GM12874 (cell line): Measurements from ENCODE around the gene GAST.
A peak's percentile ranks its signal among the peaks of the same experiment; 100 is the strongest.

Experiments
- TF ChIP-seq, protein P1 (sequence below): IDR thresholded peaks from 2 replicates; pipeline ENCODE4 v1.5.1; 2011; ENCODE audit warnings: low read depth, mild to moderate bottlenecking, control low read depth, low read length, moderate library complexity; ENCODE audit not compliant: insufficient read depth

Gene GAST

DNA sequence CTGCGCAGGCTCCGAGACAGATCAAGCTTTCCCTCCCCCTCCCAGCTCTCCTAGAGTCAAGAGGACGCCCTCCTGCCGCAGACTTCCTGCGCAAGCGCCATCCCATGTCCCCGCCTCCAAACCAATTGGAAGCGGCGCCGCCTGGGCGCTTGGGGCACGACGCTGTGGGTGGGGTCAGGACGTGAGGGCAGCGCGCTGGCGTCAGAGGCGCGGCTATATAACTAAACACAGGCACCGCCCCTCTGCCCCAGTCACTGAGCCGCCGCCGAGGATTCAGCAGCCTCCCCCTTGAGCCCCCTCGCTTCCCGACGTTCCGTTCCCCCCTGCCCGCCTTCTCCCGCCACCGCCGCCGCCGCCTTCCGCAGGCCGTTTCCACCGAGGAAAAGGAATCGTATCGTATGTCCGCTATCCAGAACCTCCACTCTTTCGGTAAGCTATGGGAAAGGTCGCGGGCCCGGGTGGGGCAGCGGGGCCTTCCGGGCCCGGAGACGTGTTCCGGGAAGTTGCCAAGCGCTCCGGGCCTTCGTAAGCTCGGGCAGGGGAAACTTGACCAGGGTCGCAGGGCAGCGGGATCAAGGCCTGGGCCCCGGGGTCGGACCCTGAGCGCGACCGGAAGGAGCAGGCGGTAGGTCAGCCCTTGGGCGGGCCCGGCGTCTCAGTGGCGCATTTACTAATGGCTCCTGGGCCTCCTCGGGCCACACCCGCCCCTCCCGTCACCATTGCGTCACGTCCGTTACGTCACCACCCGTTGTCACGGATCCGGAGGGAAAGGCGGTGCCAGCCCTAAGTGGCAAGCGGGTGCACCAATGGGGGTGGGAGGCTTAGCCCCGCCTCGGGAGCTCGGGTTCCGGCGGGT is 23.3 kb upstream of the GAST start, which contains the start of gene EIF1:
TSS of gene EIF1 (plus strand) at position 245 of the 856 bp plus-strand sequence. CDS start at position 399, 154 bp downstream.
- TF ChIP-seq, protein P1, sequence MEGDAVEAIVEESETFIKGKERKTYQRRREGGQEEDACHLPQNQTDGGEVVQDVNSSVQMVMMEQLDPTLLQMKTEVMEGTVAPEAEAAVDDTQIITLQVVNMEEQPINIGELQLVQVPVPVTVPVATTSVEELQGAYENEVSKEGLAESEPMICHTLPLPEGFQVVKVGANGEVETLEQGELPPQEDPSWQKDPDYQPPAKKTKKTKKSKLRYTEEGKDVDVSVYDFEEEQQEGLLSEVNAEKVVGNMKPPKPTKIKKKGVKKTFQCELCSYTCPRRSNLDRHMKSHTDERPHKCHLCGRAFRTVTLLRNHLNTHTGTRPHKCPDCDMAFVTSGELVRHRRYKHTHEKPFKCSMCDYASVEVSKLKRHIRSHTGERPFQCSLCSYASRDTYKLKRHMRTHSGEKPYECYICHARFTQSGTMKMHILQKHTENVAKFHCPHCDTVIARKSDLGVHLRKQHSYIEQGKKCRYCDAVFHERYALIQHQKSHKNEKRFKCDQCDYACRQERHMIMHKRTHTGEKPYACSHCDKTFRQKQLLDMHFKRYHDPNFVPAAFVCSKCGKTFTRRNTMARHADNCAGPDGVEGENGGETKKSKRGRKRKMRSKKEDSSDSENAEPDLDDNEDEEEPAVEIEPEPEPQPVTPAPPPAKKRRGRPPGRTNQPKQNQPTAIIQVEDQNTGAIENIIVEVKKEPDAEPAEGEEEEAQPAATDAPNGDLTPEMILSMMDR, result no peak

DNA sequence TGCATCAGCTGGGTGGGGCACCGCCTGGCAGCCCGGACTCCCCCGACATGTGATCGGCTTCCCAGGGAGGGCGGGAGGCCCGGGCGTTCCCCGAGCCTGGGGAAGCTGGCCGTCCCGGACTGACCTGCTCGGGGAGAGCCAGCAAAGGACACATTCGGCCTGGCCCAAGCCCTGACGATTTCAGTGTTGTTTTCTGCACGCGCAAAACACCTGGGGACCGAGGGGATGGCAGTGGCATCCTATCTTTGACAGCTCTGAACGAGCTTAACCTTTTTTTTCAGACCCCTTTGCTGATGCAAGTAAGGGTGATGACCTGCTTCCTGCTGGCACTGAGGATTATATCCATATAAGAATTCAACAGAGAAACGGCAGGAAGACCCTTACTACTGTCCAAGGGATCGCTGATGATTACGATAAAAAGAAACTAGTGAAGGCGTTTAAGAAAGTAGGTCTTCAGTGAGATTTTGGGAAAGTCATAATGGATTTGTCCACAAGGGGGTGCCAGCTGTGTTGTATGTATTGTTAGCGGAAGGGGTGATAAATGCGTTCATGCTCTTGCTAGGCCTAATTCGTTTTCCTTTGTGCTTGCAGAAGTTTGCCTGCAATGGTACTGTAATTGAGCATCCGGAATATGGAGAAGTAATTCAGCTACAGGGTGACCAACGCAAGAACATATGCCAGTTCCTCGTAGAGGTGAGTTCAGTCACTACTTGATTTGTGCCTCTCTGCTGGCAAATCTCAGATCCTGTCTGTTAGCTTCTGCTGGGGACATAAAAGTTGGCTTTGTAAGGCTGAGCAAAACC is 22.4 kb upstream of the GAST start:
- TF ChIP-seq, protein P1, result peak; percentile 58

DNA sequence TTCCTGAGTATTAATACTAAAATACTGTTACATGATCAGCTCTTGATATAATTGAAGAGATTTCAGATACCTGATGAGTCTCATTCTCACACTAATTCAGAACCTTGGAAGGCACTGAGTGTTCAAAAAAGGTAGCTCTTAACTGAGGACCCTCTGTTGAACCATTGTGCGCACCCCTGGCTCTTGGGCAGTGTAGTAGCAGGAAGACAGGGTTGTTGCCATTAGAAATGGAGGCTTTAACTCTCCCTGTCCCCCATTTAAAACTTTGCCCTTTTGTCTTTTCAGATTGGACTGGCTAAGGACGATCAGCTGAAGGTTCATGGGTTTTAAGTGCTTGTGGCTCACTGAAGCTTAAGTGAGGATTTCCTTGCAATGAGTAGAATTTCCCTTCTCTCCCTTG is 21.6 kb upstream of the GAST start:
- TF ChIP-seq, protein P1, result no peak

DNA sequence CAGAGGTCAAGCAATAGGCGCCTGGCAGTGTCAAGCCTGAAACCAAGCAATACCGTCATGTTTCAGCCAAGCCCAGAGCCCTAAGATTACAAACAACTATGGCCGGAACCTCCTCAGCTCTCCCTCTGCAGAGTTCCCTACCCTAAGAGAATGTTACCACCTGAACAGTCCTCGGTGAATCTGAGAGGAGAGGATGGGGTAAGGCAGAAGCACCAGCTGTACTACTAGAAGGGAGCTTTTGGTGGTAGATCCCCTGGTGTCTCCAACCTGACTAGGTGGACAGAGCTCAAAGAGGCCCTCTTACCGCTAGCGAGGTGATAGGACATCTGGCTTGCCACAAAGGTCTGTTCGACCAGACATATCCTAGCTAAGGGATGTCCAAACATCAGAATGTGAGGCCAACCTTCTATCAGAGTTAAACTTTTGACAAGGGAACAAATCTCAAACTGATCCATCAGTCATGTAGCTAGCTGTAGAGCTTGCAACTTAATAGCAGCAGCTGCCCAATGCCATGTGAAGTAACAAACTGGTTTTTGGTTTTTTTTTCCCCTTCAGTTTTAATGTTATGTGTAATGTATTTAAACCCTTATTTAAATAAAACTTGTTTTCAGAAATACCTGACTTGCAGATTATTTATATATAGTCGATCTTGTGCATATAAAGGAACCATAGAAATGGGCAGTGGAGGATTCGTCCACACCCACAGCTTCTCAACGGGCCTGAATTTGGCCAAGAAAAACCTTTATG is 20.9 kb upstream of the GAST start:
- TF ChIP-seq, protein P1, result no peak

DNA sequence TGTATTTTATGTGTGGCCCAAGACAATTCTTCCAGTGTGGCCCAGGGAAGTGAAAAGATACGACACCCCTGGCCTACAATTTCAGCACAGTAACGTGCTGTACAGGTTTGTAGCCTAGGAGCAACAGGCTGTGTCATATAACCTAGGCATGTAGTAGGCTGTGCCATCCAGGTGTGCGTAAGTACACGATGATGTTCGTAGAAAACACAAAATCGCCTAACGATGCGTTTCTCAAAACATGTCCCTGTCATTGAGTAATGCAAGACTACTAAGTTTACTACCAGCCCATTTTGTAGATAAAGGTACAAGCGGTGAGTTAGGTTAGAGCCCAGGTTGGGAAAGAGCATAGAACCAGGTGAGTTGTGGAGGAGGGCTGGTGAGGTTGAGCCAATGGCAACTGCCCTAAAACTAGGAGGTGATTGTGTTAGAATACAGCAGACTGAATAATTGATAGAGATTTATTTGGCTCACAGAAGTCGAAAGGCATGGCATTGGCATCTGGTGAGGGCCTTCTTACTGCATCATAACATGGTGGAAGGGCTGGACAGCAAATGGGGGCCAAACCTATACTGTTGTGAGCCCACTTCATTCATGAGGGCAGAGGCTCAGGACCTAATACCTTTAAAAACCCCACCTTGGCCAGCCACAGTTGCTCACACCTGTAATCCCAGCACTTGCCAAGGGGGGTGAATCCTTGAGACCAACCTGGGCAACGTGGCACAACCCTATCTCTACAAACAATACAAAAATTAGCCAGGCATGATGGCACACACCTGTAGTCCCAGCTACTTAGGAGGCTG is 19.2 kb upstream of the GAST start:
- TF ChIP-seq, protein P1, result no peak

DNA sequence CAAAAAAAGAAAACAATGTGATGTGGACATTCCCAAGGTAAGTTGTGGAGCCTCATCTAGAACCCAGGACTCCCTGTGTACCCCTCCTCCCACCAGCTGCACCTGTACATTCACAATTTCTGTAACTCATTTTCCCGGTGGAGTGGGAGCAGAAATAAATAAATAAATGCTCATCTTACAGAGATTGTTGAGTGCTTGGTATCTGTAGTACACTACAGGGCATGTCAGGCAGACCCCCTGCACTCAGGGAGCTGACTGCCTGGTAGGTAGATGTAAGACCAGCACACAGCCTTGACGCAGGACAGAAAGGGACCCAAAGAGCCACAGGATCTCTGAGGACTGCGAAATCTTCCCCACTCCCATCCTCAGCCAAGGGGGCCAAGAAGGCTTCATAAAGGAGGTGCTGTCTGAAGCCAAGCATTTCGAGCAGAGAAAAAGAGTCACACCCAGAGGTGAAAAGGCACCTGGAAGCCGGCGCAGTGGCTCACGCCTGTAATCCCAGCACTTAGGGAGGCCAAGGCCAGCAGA is 16.9 kb upstream of the GAST start:
- TF ChIP-seq, protein P1, result no peak
